ENCODE results near the gene SLC45A3.

Gene SLC45A3

DNA sequence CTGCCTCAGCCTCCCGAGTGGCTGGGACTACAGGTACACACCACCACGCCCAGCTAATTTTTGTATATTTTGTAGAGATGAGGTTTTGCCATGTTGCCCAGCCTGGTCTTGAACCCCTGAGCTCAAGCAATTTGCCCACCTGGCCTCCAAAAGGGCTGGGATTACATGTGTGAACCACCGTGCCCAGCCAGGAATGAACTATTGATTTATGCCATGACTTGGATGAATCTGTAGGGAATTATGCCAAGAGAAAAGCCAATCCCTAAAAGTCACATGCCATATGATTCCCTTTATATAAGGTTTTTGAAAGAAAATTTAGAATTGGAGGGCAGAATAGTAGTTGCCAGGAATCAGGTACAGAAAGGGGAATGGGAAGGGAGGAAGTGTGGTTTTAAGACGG lies 19.1 kb upstream of the SLC45A3 start:
- no peak for DNase-seq

DNA sequence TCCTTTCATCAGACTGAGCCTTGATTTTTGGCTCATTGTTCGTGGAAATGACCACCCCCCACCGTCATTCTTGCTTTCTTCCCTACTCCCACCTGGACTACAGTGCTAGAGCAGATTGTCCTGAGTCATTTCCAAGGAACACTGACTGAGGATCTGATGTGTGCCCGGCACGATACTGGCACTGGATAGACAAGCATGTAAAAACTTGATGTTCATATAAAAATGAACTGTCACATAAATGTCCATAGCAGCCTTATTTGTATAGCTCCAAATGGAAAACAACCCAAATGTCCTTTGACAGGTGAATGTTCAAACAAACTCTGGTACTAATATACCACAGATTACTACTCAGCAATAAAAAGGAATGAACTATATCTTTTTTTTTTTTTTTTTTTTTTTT lies 18.6 kb upstream of the SLC45A3 start:
- DNase-seq, result no peak

GRCh38 chr1:205693421-205693991 lies 13.2 kb upstream of the SLC45A3 start:
- no peak for DNase-seq

- no peak for DNase-seq
Measured at GRCh38 chr1:205692423-205692822, 12.1 kb upstream of the SLC45A3 start.

DNA sequence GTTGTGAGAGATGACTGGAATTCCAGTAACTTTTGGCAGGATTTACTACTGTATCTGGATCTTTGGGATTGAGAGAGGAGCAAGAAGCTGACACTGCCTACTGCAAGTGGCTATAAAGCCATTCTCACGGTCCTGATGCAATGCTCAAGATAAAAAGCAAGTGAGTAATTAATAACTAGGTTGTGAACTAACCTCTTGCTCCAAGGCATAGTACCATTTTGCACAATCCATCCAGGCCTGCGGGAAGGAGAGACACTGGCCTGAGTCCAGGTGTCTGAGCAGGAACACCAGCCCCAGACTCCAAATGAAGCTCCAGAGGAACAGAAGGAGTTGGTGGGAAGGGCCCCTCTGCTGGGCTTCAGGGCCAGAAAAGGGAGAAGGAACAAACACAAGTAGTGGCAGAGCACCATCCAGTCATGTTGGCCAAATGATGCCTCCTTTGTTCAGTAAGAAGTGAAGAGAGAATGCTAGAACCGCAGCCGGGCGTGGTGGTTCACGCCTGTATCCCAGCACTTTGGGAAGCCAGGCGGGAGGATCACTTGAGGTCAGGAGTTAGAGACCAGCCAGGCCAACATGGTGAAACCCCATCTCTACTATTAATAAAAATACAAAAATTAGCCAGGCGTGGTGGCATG lies 9.9 kb upstream of the SLC45A3 start:
- no peak for DNase-seq

- DNase-seq, result no peak
Measured at GRCh38 chr1:205689479-205689878, 9.2 kb upstream of the SLC45A3 start.

DNA sequence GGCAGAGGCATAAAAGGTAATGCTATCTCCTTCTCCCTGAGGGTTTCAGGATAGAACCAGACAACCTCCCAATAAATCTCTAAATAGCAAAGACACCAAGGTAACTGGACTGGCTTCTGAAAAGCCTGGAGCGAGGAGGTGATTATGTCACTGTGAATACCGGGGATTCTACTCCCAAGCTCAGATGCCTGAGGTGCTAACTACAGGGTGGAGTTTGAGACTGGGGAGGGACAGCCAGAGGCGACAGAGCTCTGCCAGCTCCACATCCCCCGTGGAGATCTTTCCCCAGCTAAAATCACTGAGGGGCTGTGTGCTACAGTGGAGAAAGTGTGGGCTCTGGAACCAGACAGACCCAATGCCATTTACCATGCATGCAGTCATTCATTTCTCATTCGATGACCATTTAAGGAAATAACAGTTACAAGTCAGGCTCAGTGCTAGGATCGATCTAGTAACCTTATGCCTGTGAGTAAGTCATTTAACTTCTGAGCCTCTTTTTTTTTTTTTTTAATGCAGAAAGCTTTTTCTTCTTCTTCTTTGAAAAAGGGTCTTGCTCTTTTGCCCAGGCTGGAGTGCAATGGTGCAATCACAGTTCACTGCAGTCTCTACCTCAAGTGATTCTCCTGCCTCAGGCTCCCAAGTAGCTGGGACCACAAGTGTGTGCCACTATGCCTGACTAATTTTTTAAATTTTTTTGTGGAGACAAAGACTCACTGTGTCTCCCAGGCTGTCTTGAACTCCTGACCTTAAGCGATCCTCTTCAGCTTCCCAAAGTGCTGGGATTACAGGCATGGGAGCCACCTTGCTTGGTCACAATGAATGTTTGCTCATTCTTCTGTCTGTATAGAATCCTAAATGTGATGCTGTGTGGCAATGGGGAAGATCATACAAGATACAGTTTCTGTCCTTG lies 8.1 kb upstream of the SLC45A3 start:
- no peak for DNase-seq

- no peak for DNase-seq
Measured at GRCh38 chr1:205687242-205687641, 6.9 kb upstream of the SLC45A3 start.

GRCh38 chr1:205681364-205681763 lies 1.1 kb upstream of the SLC45A3 start:
- no peak for DNase-seq

GRCh38 chr1:205678286-205679111 lies 1.8 kb downstream of the SLC45A3 start:
- DNase-seq, result no peak

DNA sequence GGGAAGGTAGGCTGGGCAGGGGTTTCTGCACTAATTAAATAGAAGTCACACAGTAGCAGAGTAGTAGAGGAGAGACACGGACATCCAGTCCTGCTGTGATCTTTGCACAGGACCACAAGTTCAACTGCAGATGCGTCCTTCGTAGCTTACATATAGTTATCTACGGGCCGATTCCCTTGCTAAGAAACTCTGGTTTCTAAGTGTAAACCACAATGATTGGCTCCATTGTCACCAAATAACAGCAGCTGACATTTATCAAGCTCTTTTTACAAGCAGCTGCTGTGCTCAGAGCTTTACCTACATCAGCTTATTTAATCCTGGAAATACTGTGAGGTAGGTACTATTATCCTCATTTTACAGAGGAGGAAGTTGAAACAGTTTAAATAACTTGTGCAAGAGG lies 3.1 kb downstream of the SLC45A3 start:
- DNase-seq, result no peak

- no peak for DNase-seq
Measured at GRCh38 chr1:205676597-205676996, 3.7 kb downstream of the SLC45A3 start.

GRCh38 chr1:205676002-205676401 lies 4.3 kb downstream of the SLC45A3 start:
- DNase-seq, result no peak

DNA sequence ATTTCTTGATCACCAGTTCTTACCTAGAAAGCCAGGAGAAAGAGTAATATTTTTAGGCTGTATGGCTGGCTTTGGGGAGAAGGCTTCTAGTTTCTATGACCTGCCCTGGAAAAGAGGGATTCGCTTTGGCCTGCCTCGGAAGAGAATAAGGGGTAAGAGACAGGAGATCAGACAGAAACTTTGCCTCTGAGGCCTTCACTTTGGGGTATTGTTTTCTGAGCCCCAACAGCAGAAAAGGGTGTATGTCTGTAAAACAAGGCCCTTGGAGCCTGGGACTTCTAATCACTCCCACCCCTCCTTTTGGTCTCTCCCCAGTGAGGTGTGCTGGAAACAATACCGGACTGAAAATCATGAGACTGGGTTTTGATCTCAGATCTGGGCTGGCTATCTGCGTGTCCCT lies 5.1 kb downstream of the SLC45A3 start:
- DNase-seq, result no peak

GRCh38 chr1:205672970-205673369 lies 7.3 kb downstream of the SLC45A3 start:
- DNase-seq, result no peak

GRCh38 chr1:205672395-205672889 lies 7.9 kb downstream of the SLC45A3 start:
- DNase-seq, result no peak

DNA sequence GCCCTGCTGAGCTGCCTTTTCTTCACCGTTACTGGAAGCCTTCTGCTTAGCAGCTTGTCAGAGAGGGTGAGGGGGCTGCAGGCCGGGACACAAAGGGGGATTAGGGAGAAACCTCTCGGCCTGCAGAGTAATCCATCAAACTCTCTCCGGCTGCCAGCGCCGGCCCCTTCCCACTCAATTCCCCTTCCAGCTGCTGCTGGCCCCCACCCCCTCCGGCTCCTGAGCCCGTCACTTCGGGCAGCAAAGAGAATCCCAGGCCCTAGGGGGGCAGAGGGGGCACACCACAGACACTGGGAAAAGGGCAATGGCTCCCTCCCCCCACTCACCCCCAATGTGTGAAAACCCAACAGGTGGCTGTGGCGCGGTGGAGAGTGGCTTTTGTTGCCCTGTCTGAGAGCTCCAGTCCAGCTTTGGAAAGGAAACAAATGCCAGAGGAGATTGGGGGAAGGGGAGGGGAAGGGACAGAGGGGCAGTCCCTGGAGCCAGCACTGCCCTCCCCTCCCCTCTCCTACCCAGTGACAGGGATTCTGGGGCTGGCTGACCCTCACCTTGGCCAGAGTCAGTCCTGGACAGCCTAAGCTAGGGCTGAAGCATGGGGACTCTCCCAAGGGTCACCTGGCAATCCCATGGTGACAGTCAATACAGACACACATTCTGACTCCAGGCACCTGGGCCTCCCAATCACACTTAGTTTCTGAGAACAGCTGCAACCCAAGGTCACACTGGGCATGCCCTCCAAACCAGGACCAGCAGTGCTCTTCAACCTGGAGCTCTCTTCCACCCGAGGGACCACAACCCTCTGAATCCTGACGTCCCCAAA lies 9.5 kb downstream of the SLC45A3 start:
- no peak for DNase-seq

DNA sequence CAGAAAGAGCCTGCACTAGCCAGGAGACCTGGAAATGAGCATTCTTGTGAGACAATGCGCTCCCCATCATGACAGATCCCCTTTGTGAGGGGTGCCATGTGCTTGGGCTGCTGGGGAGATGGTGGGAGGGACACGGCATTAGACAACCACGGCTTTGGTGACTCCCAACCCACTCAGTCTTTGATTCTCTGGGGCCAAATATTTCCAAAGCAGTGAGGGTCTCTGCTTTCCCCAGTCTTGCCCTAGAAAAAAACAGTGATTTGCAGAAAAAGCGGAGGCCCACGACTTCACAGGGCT lies 10.2 kb downstream of the SLC45A3 start:
- no peak for DNase-seq

DNA sequence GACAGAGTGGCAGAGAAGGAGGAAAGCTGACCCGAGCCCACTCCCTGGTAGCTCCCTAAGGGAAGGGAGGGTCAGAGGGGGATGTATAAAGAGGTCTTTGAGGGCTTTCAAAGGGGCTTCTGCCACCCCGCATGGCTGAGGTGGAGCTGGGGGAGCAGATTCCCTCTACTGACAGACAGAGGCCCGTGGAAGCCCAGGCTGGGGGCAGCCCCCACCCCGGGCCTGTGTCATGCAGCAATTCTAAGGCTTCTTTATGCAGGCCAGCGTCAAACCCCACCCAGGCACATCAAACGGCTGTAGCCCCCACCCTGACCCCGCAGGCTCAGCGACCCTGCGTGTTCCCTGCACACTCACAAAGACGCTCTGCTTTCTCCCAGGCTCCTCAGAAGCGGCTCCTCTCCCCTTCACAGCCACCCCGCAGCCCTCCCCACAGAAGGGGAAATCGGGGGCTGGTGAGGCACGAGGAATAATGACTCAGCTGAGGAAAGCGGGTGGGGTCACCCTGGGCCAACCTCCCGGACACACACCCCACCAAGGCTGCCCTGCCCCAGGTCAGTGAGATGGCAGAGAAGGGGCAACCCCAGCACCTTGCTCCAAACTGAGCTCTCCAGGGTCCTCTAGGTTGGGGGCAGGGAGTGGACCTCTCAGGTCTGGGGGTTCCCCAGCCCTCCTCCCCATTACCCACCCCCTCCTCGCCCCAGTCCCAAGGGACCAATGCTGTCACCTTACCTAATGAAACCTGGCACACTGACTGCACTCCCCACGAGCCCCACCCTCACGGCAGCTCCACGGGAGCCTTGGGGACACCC lies 10.8 kb downstream of the SLC45A3 start:
- no peak for DNase-seq

- DNase-seq, result no peak
Measured at GRCh38 chr1:205668951-205669340, 11.4 kb downstream of the SLC45A3 start.

DNA sequence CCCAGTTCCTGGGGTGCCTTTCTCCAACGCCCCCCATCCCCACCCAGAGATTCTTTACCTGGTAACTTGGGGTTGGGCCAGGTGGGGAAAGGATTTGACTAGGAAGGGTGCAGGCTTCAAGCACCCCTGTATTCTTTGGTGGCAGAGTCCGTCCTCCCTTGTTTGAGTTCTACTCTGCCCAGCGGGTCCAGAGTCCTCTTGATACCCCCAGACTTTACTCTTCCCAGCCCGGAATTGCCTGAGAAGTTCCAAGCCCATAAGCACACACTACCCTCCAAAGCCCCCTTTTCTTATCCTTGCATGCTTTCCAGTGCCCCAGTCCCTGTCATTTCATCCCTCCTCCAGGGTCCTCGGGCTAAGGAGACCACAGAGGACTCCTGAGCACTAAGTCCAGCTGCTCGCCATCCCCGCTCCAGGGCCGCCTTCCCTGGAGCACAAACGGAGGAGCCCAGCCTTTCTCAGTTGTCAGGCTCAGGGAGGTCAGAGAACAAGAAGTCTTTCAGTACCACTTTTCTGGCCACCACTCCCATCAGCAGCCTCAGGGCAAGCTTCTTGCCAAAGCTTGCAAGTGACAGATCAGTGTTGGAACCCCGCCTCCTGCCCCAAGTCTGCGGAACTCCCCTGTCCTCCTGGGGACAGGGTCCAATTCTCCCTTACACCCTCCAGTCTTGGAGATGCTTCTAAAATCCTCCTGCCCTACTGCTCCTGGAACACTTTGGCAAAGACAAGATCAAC lies 12.2 kb downstream of the SLC45A3 start:
- DNase-seq, result no peak

All from amniotic stem cell (primary cell).